GM12872 (cell line): Measurements from ENCODE around the gene ATP11A.

ENCODE experiments used
- CTCF ChIP-seq: IDR thresholded peaks from 3 replicates; pipeline ENCODE4 v1.5.1; 2011; ENCODE audit warnings: low read depth, mild to moderate bottlenecking, low read length, moderate library complexity; ENCODE audit not compliant: insufficient read depth

ATP11A gene

GRCh38 chr13:112721198-112722104 lies 31.6 kb downstream of the ATP11A start:
- no peak for TF ChIP-seq CTCF

- TF ChIP-seq CTCF, result no peak
Measured at GRCh38 chr13:112722433-112723263, 32.8 kb downstream of the ATP11A start.

- TF ChIP-seq CTCF, result no peak
Measured at GRCh38 chr13:112723771-112724170, 33.9 kb downstream of the ATP11A start.

- no peak for TF ChIP-seq CTCF
Measured at GRCh38 chr13:112724788-112725345, 35.0 kb downstream of the ATP11A start.

GRCh38 chr13:112725346-112726015 lies 35.6 kb downstream of the ATP11A start:
- TF ChIP-seq CTCF, result no peak

- no peak for TF ChIP-seq CTCF
Measured at GRCh38 chr13:112726016-112726767, 36.4 kb downstream of the ATP11A start.
